Gastrocnemius medialis (tissue), 4 donors: Measurements from ENCODE around the gene SEPHS2.

ENCODE experiments used
- CTCF ChIP-seq, 5 experiments: fragments of 450-650 bp in 3 of 5; fragments of 200-600 bp in 2 of 5; sonication (generic) in 2 of 5; IDR thresholded peaks in 4 of 5; conservative IDR thresholded peaks in 1 of 5; 1 replicate in 4 of 5; 2 replicates in 1 of 5; pipeline ENCODE4 v1.5.1; 2016 to 2019; ENCODE audit warnings: antibody characterized with exemption in 5 of 5, mild to moderate bottlenecking in 3 of 5, moderate library complexity in 3 of 5
- POLR2A ChIP-seq, 2 donors: fragments of 450-650 bp; IDR thresholded peaks; one replicate each; pipeline ENCODE4 v1.6.1; 2017; ENCODE audit warnings: antibody characterized with exemption in 2 of 2, mild to moderate bottlenecking in 2 of 2, moderate library complexity in 2 of 2

- TF ChIP-seq CTCF (IDR thresholded peaks at IDR 0.05 in 4 of 5, conservative IDR thresholded peaks at IDR 0.05 in 1 of 5) = no peak
- TF ChIP-seq POLR2A (IDR thresholded peaks at IDR 0.05) = no peak
Observed at GRCh38 chr16:30407804-30408534, 37.7 kb downstream of the SEPHS2 start.
